HepG2 (cell line): ENCODE data around the gene PRDM10. TPM values are rescaled to one million over a fixed set of nuclear protein-coding genes. Genes with fewer than 3 reads are reported as not detected.

Experiments used
- CBX5 ChIP-seq: sonication (generic); formaldehyde crosslinking; IDR thresholded peaks from 2 replicates; pipeline ENCODE4 v1.4.0; 2020; ENCODE audit warnings: missing genetic modification reagents, borderline replicate concordance
- GABPB1 ChIP-seq: IDR thresholded peaks from 2 replicates; pipeline ENCODE4 v1.6.1; 2016; ENCODE audit warnings: mild to moderate bottlenecking, missing genetic modification reagents, moderate library complexity, missing compliant biosample characterization
- NR1H2 ChIP-seq: sonication (generic); formaldehyde crosslinking; IDR thresholded peaks from 2 replicates; pipeline ENCODE4 v1.8.1; 2022; ENCODE audit warnings: low read depth, missing genetic modification reagents, borderline replicate concordance
- PRDM15 ChIP-seq: sonication (generic); formaldehyde crosslinking; IDR thresholded peaks from 2 replicates; pipeline ENCODE4 v1.4.0; 2020; ENCODE audit warnings: missing genetic modification reagents
- SMAD3 ChIP-seq: sonication (generic); formaldehyde crosslinking; IDR thresholded peaks from 2 replicates; pipeline ENCODE4 v1.4.0; 2020; ENCODE audit warnings: missing genetic modification reagents
- SOX5 ChIP-seq: IDR thresholded peaks from 2 replicates; pipeline ENCODE4 v1.6.1; 2016; ENCODE audit warnings: borderline replicate concordance
- TAF1 ChIP-seq: sonication (generic); formaldehyde crosslinking; IDR thresholded peaks from 2 replicates; pipeline ENCODE4 v1.4.0; 2020; ENCODE audit warnings: missing genetic modification reagents
- TMF1 ChIP-seq: sonication (generic); formaldehyde crosslinking; IDR thresholded peaks from 2 replicates; pipeline ENCODE4 v1.8.1; 2022; ENCODE audit warnings: low read depth, missing genetic modification reagents
- ZNF326 ChIP-seq: sonication (generic); formaldehyde crosslinking; IDR thresholded peaks from 2 replicates; pipeline ENCODE4 v1.4.0; 2020; ENCODE audit warnings: missing genetic modification reagents, borderline replicate concordance
- ZNF33A ChIP-seq: sonication (generic); formaldehyde crosslinking; IDR thresholded peaks from 2 replicates; pipeline ENCODE4 v1.5.1; 2020; ENCODE audit warnings: missing genetic modification reagents, mild to moderate bottlenecking, moderate library complexity, borderline replicate concordance
- ZNF430 ChIP-seq: sonication (generic); formaldehyde crosslinking; IDR thresholded peaks from 2 replicates; pipeline ENCODE4 v1.9.0; 2021; ENCODE audit warnings: mild to moderate bottlenecking, missing genetic modification reagents
- ZNF773 ChIP-seq: sonication (generic); formaldehyde crosslinking; IDR thresholded peaks from 2 replicates; pipeline ENCODE4 v1.4.0; 2020; ENCODE audit warnings: missing genetic modification reagents, borderline replicate concordance
- ZNF891 ChIP-seq: sonication (generic); formaldehyde crosslinking; IDR thresholded peaks from 2 replicates; pipeline ENCODE4 v1.5.0; 2020; ENCODE audit warnings: mild to moderate bottlenecking, missing genetic modification reagents
- polyA plus RNA-seq, 8 experiments: library from polyadenylated mRNA; depleted of rRNA in 3 of 8; stranded (reverse) in 7 of 8; unstranded in 1 of 8; fragments of >200 nt; fragmentation: Illumina TruSeq in 4 of 8; extraction: Trizol in 4 of 8; gene quantifications; 2 replicates each; pipeline versions ENCODE4 v1.2.1 to v1.2.3, GENCODE V29; 2011 to 2016; ENCODE audit warnings: low read depth in 4 of 8, missing spikeins in 1 of 8, mixed read lengths in 1 of 8; ENCODE audit not compliant: insufficient read depth in 1 of 8
- total RNA-seq, 5 experiments: library from RNA; depleted of rRNA; stranded (reverse); fragments of >200 nt; fragmentation: Illumina TruSeq; extraction: Trizol; gene quantifications; 2 replicates each; pipeline ENCODE4 v1.2.3, GENCODE V29; 2016; ENCODE audit warnings: low read depth in 1 of 5
- TF ChIP-seq, protein P1 (sequence below): sonication (generic); formaldehyde crosslinking; IDR thresholded peaks from 2 replicates; pipeline ENCODE4 v1.5.0; 2020; ENCODE audit warnings: mild to moderate bottlenecking, missing genetic modification reagents
- TF ChIP-seq, protein P2 (sequence below): sonication (generic); formaldehyde crosslinking; IDR thresholded peaks from 2 replicates; pipeline ENCODE4 v1.5.0; 2020; ENCODE audit warnings: missing genetic modification reagents

The PRDM10 gene
- total and polyA plus RNA-seq, 2 of the 13 experiments (the other 11 are each of a cell fraction or from before 2014, with no cell fraction given), result 5.7 to 5.8 TPM

DNA sequence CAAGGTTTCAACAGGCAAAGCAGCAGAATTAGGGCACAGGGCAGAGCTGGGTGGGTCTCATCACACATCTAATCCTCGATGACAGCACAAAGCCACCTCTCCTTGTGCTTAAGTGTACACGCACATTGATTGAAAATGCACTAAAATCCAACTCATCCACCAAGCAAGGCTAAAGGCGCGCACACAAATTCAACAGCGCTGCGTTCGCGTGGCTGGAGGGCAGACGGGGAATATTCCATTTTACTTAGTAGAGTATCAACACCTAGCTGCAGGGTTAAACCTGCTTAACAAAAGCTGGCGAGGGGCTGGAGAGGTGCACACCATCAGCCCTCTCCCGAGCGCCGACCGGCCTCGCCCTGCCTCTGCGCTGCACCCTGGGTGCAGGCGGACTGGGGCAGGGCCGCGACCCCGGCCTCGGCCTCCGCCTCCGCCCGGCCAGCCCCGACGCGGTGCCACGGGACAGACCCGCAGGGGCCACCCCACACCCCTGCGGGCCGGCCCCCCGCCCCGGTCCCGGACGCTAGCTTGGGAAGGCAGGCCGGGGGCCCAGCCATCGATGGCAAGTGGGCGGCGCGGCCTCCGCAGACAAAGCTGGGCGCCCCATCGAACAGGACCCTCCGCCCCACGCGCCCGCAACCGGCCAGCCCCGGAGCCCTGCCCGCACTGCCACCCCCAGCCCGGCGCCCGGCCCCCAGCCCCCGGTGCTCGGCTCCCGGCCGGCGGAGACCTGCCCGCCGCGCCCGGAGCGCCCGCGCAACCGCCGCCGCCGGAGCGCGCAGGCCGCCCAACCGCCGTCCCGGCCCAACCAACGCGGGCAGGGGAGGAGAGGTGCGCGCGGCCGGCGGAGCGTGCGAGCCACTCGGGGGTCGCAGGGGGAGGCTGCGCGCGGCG is 929 bp downstream of the PRDM10 start (continued):
- TF ChIP-seq TAF1 (peak; percentile 49; the same call in 1 of the 2 replicates), CBX5 (CRISPR knock-in tag) (no peak), ZNF430 (CRISPR knock-in tag) (0 out of 2 replicates have a peak, but pooled peaks have one; percentile 17), GABPB1 (CRISPR knock-in tag) (no peak; the same call in 1 of the 2 replicates), NR1H2 (CRISPR knock-in tag) (no peak), ZNF33A (CRISPR knock-in tag) (no peak), ZNF326 (CRISPR knock-in tag) (no peak), SOX5 (no peak), ZNF891 (CRISPR knock-in tag) (0 out of 2 replicates have a peak, but pooled peaks have one; percentile 22), TMF1 (CRISPR knock-in tag) (0 out of 2 replicates have a peak, but pooled peaks have one; percentile 25), ZNF773 (no peak), SMAD3 (no peak), PRDM15 (CRISPR knock-in tag) (peak; percentile 12; the same call in 1 of the 2 replicates)
- TF ChIP-seq, protein P1, sequence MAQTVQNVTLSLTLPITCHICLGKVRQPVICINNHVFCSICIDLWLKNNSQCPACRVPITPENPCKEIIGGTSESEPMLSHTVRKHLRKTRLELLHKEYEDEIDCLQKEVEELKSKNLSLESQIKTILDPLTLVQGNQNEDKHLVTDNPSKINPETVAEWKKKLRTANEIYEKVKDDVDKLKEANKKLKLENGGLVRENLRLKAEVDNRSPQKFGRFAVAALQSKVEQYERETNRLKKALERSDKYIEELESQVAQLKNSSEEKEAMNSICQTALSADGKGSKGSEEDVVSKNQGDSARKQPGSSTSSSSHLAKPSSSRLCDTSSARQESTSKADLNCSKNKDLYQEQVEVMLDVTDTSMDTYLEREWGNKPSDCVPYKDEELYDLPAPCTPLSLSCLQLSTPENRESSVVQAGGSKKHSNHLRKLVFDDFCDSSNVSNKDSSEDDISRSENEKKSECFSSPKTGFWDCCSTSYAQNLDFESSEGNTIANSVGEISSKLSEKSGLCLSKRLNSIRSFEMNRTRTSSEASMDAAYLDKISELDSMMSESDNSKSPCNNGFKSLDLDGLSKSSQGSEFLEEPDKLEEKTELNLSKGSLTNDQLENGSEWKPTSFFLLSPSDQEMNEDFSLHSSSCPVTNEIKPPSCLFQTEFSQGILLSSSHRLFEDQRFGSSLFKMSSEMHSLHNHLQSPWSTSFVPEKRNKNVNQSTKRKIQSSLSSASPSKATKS, result no peak; the same call in 1 of the 2 replicates
- TF ChIP-seq, protein P2, sequence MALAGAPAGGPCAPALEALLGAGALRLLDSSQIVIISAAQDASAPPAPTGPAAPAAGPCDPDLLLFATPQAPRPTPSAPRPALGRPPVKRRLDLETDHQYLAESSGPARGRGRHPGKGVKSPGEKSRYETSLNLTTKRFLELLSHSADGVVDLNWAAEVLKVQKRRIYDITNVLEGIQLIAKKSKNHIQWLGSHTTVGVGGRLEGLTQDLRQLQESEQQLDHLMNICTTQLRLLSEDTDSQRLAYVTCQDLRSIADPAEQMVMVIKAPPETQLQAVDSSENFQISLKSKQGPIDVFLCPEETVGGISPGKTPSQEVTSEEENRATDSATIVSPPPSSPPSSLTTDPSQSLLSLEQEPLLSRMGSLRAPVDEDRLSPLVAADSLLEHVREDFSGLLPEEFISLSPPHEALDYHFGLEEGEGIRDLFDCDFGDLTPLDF (CRISPR knock-in tag), result no peak
